Endothelial cell of umbilical vein (primary cell): ENCODE measurements around the gene MLF1. TPM values are rescaled to one million over a fixed set of nuclear protein-coding genes. Genes with fewer than 3 reads are reported as not detected.

Experiments used
- BruUV-seq: library from RNA; stranded (reverse); fragments of 400-500 nt; replicated peaks from 2 replicates; lab custom pipeline; 2021; lab: Mats Ljungman, UMichigan
- CTCF ChIA-PET: fragments of 300-600, 350-600 bp; sonication (Branson Sonifier 250); formaldehyde crosslinking; loops from one replicate; lab custom pipeline; 2021; ENCODE audit warnings: antibody characterized with exemption, inconsistent platforms; lab: Charles Lee
- POLR2A ChIA-PET: fragments of 300-600, 350-600 bp; sonication (Branson Sonifier 250); formaldehyde crosslinking; loops from one replicate; lab custom pipeline; 2021; ENCODE audit warnings: antibody characterized with exemption, inconsistent platforms; lab: Charles Lee
- DNase-seq: peaks from one replicate; pipeline ENCODE4 v3.0.0-alpha.2; 2011; ENCODE audit warnings: low read depth, low spot score
- FAIRE-seq: peaks from 2 replicates; lab custom pipeline; 2011; peaks lifted over from hg19 to GRCh38; lab: Jason Lieb, UNC
- H2AFZ ChIP-seq: 2 replicates; pipeline ENCODE4 v1.6.0; 2012; ENCODE audit warnings: low read depth, low read length, control low read depth, inconsistent platforms
- H3K27ac ChIP-seq: 2 replicates; pipeline ENCODE4 v1.5.1; 2011; ENCODE audit warnings: low read depth, mild to moderate bottlenecking, control low read depth, low read length, moderate library complexity; ENCODE audit not compliant: insufficient read depth
- H3K27me3 ChIP-seq, 2 experiments: 2 replicates each; pipeline versions ENCODE4 v1.6.0 to v1.6.1; 2011; ENCODE audit warnings: low read length in 2 of 2, mixed read lengths in 1 of 2; ENCODE audit not compliant: control insufficient read depth in 2 of 2, insufficient read depth in 2 of 2
- H3K36me3 ChIP-seq, 2 experiments: 2 replicates in 1 of 2; 3 replicates in 1 of 2; pipeline ENCODE4 v1.5.1; 2011; ENCODE audit warnings: low read length in 2 of 2, mild to moderate bottlenecking in 1 of 2, moderate library complexity in 1 of 2; ENCODE audit not compliant: control insufficient read depth in 2 of 2, insufficient read depth in 2 of 2; ENCODE audit errors: extremely low read depth in 1 of 2
- H3K4me1 ChIP-seq: 3 replicates; pipeline ENCODE4 v1.5.1; 2011; ENCODE audit warnings: mild to moderate bottlenecking, low read length; ENCODE audit not compliant: control insufficient read depth, insufficient read depth; ENCODE audit errors: extremely low read depth
- H3K4me2 ChIP-seq: 2 replicates; pipeline ENCODE4 v1.6.1; 2011; ENCODE audit warnings: low read length, control low read depth, mixed read lengths; ENCODE audit not compliant: insufficient read depth
- H3K4me3 ChIP-seq, 3 experiments: fragments of 200-600 bp in 1 of 3; sonication (generic), shearing (Covaris generic) in 1 of 3; replicated peaks in 1 of 3; 2 replicates each; pipeline ENCODE4 v1.5.1; 2011 to 2016; ENCODE audit warnings: control low read depth in 3 of 3, low read length in 3 of 3, mild to moderate bottlenecking in 2 of 3, inconsistent platforms in 1 of 3, low read depth in 1 of 3, moderate library complexity in 1 of 3; ENCODE audit not compliant: insufficient read depth in 1 of 3
- H3K79me2 ChIP-seq: 2 replicates; pipeline ENCODE4 v1.6.0; 2012; ENCODE audit warnings: low read length, inconsistent platforms; ENCODE audit not compliant: control insufficient read depth, insufficient read depth
- H3K9ac ChIP-seq: replicated peaks from 2 replicates; pipeline ENCODE3; 2011; ENCODE audit warnings: low read length, control low read depth; ENCODE audit not compliant: insufficient read depth; ENCODE audit errors: extremely low read depth
- H3K9me1 ChIP-seq: replicated peaks from 3 replicates; pipeline ENCODE4 v1.6.0; 2011; ENCODE audit warnings: mild to moderate bottlenecking, low read length; ENCODE audit not compliant: control insufficient read depth, insufficient read depth; ENCODE audit errors: extremely low read depth
- H3K9me3 ChIP-seq: replicated peaks from 2 replicates; pipeline ENCODE4 v1.5.1; 2012; ENCODE audit warnings: low read length, inconsistent platforms; ENCODE audit not compliant: control insufficient read depth, insufficient read depth
- H4K20me1 ChIP-seq: replicated peaks from 2 replicates; pipeline ENCODE3; 2011; ENCODE audit warnings: mild to moderate bottlenecking, low read length; ENCODE audit not compliant: control insufficient read depth, insufficient read depth; ENCODE audit errors: extremely low read depth
- CTCF ChIP-seq, 2 donors: IDR thresholded peaks; 1 replicate in 1 of 2; 2 replicates in 1 of 2; pipeline ENCODE4 v1.5.1; 2011; ENCODE audit warnings: low read length in 2 of 2, mild to moderate bottlenecking in 2 of 2, moderate library complexity in 2 of 2, control low read depth in 1 of 2, inconsistent platforms in 1 of 2, low read depth in 1 of 2; ENCODE audit not compliant: insufficient read depth in 1 of 2; ENCODE audit errors: extremely low read depth in 1 of 2
- EZH2 ChIP-seq: IDR thresholded peaks from 2 replicates; pipeline ENCODE4 v1.6.1; 2012; ENCODE audit warnings: borderline replicate concordance, low read depth, mild to moderate bottlenecking, moderate library complexity, low read length, inconsistent platforms; ENCODE audit not compliant: severe bottlenecking
- FOS ChIP-seq: IDR thresholded peaks from 2 replicates; pipeline ENCODE4 v1.6.1; 2011; ENCODE audit warnings: mild to moderate bottlenecking, low read length, moderate library complexity, borderline replicate concordance; ENCODE audit not compliant: insufficient read depth
- GATA2 ChIP-seq: IDR thresholded peaks from 2 replicates; pipeline ENCODE4 v1.7.0; 2011; ENCODE audit warnings: low read depth, mild to moderate bottlenecking, moderate library complexity, mixed read lengths, low read length; ENCODE audit not compliant: insufficient read length, insufficient read depth
- JUN ChIP-seq: IDR thresholded peaks from 2 replicates; pipeline ENCODE4 v1.6.1; 2011; ENCODE audit warnings: borderline replicate concordance, low read depth; ENCODE audit not compliant: insufficient read length, insufficient read depth
- MAX ChIP-seq: IDR thresholded peaks from 2 replicates; pipeline ENCODE4 v1.6.1; 2011; ENCODE audit not compliant: insufficient read depth, insufficient read length
- MYC ChIP-seq: IDR thresholded peaks from one replicate; pipeline ENCODE4 v1.6.1; 2011; ENCODE audit warnings: mild to moderate bottlenecking, low read depth, low read length
- POLR2A ChIP-seq: IDR thresholded peaks from 2 replicates; pipeline ENCODE4 v1.6.1; 2012; ENCODE audit warnings: low read depth, mild to moderate bottlenecking, control low read depth, low read length
- POLR2AphosphoS5 ChIP-seq: IDR thresholded peaks from 2 replicates; pipeline ENCODE4 v1.6.1; 2012; ENCODE audit warnings: low read depth, mild to moderate bottlenecking, control low read depth, low read length, moderate library complexity; ENCODE audit not compliant: insufficient read depth
- dilution Hi-C: fragments of 300-500 bp; cut with MboI; formaldehyde crosslinking; loops from one replicate; pipeline ENCODE4 v1.15.0; 2019; ENCODE audit warnings: low sequenced_read_pairs; ENCODE audit not compliant: extremely low pct_ligation_motif_present
- intact Hi-C: fragments of 100-400 bp; cut with micrococcal nuclease; formaldehyde crosslinking; loops from one replicate; pipeline ENCODE4 v1.10.0; 2022
- polyA plus RNA-seq, 4 experiments: library from polyadenylated mRNA; depleted of rRNA in 3 of 4; stranded (reverse) in 3 of 4; unstranded in 1 of 4; fragments of >200 nt; gene quantifications; 2 replicates each; pipeline versions ENCODE4 v1.2.1 to v1.2.3, GENCODE V29; 2011 to 2012; ENCODE audit warnings: missing spikeins in 1 of 4
- total RNA-seq: library from RNA; stranded (reverse); gene quantifications from 2 replicates; pipeline ENCODE4 v1.2.3, GENCODE V29; 2021

Gene MLF1
- total and polyA plus RNA-seq, 2 donors (not counting 3 experiments of a cell fraction or from before 2014, with no cell fraction given) = 3.0 to 5.3 TPM

- no peaks in the 10 kb centered on the region for H3K9me1 ChIP-seq
- CTCF ChIA-PET = interaction anchor here (1.1 to 2.6 kb wide), 8 partner anchors 16 to 683 kb away, joined by 3 to 11 read pairs (median 4); partner anchors contain the start of gene GFM1
- no peaks in the 10 kb centered on the region for H3K27me3 ChIP-seq
- dilution Hi-C loops (no loop called here), intact Hi-C loops (loop anchor here (2.0 to 5.0 kb wide), 2 partner anchors 75 to 93 kb away; partner anchors contain the start of gene GFM1)
- DNase-seq (no peak), FAIRE-seq (no peak)
- no peaks in the 10 kb centered on the region for H3K36me3 ChIP-seq
- no peaks in the 10 kb centered on the region for H4K20me1 ChIP-seq
- no peaks in the 10 kb centered on the region for H3K79me2 ChIP-seq
- H3K4me1 ChIP-seq = no peaks in the 10 kb centered on the region
- H3K9ac ChIP-seq = no peak overlapping the region
- H3K27ac ChIP-seq = no peak overlapping the region
- no peak overlapping the region for H3K4me3 ChIP-seq
- POLR2A ChIA-PET = no interaction called here
- no TSS peak for BruUV-seq
- H3K4me2 ChIP-seq = no peak overlapping the region
- no peak for TF ChIP-seq POLR2AphosphoS5
- no peak for TF ChIP-seq CTCF (IDR thresholded peaks at IDR 0.05; ENCODE audit: extremely low read depth in 1 of 2, insufficient read depth in 1 of 2, low read depth in 1 of 2, low read length in 2 of 2)
- no peak for TF ChIP-seq JUN
- TF ChIP-seq GATA2 = no peak
- TF ChIP-seq MAX = no peak
- TF ChIP-seq FOS = no peak
- TF ChIP-seq EZH2 = no peak
- TF ChIP-seq MYC = no peak
- TF ChIP-seq POLR2A = no peak
- no peaks in the 10 kb centered on the region for H3K9me3 ChIP-seq
- no peak overlapping the region for H2AFZ ChIP-seq
Observed at GRCh38 chr3:158569794-158570193, 1.2 kb upstream of the MLF1 start.
